HEK293 (cell line): ENCODE data around the gene CDCA3.

Source experiments
- ZNF792 ChIP-seq: fragments of 450-650 bp; formaldehyde crosslinking; IDR thresholded peaks from 2 replicates; pipeline ENCODE4 v1.5.1; 2016; ENCODE audit warnings: missing biosample characterization, missing genetic modification characterization
- TF ChIP-seq, protein P1 (sequence below): fragments of 450-650 bp; formaldehyde crosslinking; IDR thresholded peaks from 2 replicates; pipeline ENCODE4 v1.5.1; 2016; ENCODE audit warnings: missing biosample characterization, missing genetic modification characterization
- TF ChIP-seq, protein P2 (sequence below): fragments of 450-650 bp; IDR thresholded peaks from 2 replicates; pipeline ENCODE4 v1.5.1; 2018; ENCODE audit warnings: missing biosample characterization, missing genetic modification characterization

DNA sequence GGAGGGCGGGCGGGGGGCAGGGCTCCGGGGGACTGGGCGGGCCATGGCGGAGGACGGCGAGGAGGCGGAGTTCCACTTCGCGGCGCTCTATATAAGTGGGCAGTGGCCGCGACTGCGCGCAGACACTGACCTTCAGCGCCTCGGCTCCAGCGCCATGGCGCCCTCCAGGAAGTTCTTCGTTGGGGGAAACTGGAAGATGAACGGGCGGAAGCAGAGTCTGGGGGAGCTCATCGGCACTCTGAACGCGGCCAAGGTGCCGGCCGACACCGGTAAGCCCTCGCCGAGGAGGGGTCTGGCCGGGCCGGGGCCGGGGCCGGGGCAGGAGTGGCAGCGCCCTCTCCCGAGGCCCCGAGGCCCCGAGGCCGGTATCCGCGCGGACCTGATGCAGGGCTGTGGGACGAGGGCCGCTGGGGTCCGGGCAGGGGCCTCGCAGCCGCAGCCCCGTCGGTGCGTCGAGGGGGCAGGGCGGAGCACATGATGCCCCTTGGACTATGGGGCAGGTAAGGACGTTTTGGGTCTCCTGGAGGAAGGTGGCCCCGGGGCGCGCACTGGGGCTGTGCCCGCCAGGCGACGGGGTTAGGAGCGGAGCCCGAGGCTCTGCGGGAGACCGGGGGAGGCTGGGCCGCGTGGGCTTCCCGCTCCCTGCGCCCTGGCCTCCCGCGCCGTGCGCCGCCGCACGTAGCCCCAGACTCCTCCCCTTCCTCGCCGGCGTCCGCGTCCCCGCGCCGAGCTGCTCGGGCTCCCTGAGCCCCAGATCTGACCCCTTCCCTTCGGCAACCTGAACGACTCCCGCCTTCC, 16.5 kb upstream of the CDCA3 start, which contains the start of gene TPI1:
- TF ChIP-seq, protein P1, sequence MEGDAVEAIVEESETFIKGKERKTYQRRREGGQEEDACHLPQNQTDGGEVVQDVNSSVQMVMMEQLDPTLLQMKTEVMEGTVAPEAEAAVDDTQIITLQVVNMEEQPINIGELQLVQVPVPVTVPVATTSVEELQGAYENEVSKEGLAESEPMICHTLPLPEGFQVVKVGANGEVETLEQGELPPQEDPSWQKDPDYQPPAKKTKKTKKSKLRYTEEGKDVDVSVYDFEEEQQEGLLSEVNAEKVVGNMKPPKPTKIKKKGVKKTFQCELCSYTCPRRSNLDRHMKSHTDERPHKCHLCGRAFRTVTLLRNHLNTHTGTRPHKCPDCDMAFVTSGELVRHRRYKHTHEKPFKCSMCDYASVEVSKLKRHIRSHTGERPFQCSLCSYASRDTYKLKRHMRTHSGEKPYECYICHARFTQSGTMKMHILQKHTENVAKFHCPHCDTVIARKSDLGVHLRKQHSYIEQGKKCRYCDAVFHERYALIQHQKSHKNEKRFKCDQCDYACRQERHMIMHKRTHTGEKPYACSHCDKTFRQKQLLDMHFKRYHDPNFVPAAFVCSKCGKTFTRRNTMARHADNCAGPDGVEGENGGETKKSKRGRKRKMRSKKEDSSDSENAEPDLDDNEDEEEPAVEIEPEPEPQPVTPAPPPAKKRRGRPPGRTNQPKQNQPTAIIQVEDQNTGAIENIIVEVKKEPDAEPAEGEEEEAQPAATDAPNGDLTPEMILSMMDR (tag by site-specific recombination) = peak; percentile 10; the same call in 1 of the 2 replicates
- TF ChIP-seq, protein P2, sequence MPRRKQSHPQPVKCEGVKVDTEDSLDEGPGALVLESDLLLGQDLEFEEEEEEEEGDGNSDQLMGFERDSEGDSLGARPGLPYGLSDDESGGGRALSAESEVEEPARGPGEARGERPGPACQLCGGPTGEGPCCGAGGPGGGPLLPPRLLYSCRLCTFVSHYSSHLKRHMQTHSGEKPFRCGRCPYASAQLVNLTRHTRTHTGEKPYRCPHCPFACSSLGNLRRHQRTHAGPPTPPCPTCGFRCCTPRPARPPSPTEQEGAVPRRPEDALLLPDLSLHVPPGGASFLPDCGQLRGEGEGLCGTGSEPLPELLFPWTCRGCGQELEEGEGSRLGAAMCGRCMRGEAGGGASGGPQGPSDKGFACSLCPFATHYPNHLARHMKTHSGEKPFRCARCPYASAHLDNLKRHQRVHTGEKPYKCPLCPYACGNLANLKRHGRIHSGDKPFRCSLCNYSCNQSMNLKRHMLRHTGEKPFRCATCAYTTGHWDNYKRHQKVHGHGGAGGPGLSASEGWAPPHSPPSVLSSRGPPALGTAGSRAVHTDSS (tag by site-specific recombination) = no peak
- TF ChIP-seq ZNF792 = no peak
